Prostate gland (tissue), 2 donors: ENCODE measurements around the gene CFAP43.

Source experiments
- CTCF ChIP-seq, 4 experiments: fragments of 200-600 bp in 2 of 4; fragments of 450-650 bp in 2 of 4; sonication (generic) in 2 of 4; IDR thresholded peaks; 1 replicate in 3 of 4; 2 replicates in 1 of 4; pipeline ENCODE4 v1.5.1; 2016 to 2019; ENCODE audit warnings: antibody characterized with exemption in 4 of 4, mild to moderate bottlenecking in 2 of 4, moderate library complexity in 2 of 4
- POLR2A ChIP-seq: fragments of 450-650 bp; IDR thresholded peaks from one replicate; pipeline ENCODE4 v1.6.1; 2016; ENCODE audit warnings: antibody characterized with exemption, mild to moderate bottlenecking

- TF ChIP-seq CTCF (IDR thresholded peaks at IDR 0.05) = no peak
- no peak for TF ChIP-seq POLR2A
Measured at GRCh38 chr10:104098358-104098925, 133.7 kb downstream of the CFAP43 start.
